IPS DF 6.9 (cell line): Measurements from ENCODE around the gene TEC.
"Not testable (repeated sequence)": the region's sequence is repeated elsewhere in the genome, so short reads cannot be mapped to it uniquely, and the experiment has no call there.

Experiments
- DNase-seq: peaks from one replicate; pipeline ENCODE4 v3.0.0-alpha.2; 2013; ENCODE audit warnings: low read depth, low spot score
- H3K27ac ChIP-seq: one replicate; pipeline ENCODE4 v1.5.1; 2013; ENCODE audit warnings: low read length, control low read depth
- H3K27me3 ChIP-seq: 2 replicates; pipeline ENCODE4 v1.6.1; 2013; ENCODE audit warnings: mild to moderate bottlenecking, low read length; ENCODE audit not compliant: control insufficient read depth, insufficient read depth
- H3K36me3 ChIP-seq: 2 replicates; pipeline ENCODE4 v1.6.1; 2013; ENCODE audit warnings: low read length; ENCODE audit not compliant: control insufficient read depth, insufficient read depth
- H3K4me1 ChIP-seq: 2 replicates; pipeline ENCODE4 v1.6.1; 2013; ENCODE audit warnings: low read length; ENCODE audit not compliant: control insufficient read depth, insufficient read depth
- H3K4me3 ChIP-seq: 2 replicates; pipeline ENCODE4 v1.5.1; 2013; ENCODE audit warnings: mild to moderate bottlenecking, low read length
- H3K9me3 ChIP-seq: 2 replicates; pipeline ENCODE4 v1.6.1; 2013; ENCODE audit warnings: low read length, inconsistent platforms; ENCODE audit not compliant: control insufficient read depth, insufficient read depth
- WGBS: extraction: QIAGEN DNeasy Blood & Tissue Kit; methylation state at CpG from one replicate; pipeline ENCODE4 v1.1.7; 2013; ENCODE audit warnings: mixed read lengths, missing lambda C conversion rate; ENCODE audit not compliant: insufficient read length, insufficient coverage; 5-methylcytosine and 5-hydroxymethylcytosine counted together

Gene TEC

DNA sequence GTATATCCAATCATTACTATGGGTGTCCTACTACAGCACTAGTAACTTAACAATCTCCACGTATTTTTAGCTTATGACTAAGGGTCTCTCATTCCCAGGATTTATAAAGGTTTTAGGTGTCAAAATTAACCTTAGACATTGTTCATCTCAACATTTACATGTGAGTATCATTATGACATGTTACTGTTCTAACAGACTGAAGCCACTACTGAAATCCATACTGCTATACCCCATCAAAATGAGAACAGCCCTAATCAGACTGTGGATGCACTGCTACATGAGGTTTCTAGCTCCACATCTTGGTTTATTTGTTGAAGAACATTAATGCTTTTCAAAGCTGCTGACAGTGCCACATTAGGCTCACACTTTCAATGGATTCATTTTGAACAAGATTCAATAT, 100.0 kb downstream of the TEC start:
- no peak overlapping the region for H3K27ac ChIP-seq
- no CpG with 5 or more reads among the region's 1 CpG for WGBS
- H3K27me3 ChIP-seq, result no peaks in the 10 kb centered on the region
- H3K4me1 ChIP-seq, result no peaks in the 10 kb centered on the region; the same call in 1 of the 2 replicates
- no peaks in the 10 kb centered on the region for H3K36me3 ChIP-seq
- DNase-seq, result no peak
- no peak overlapping the region for H3K4me3 ChIP-seq
- no peaks in the 10 kb centered on the region for H3K9me3 ChIP-seq

DNA sequence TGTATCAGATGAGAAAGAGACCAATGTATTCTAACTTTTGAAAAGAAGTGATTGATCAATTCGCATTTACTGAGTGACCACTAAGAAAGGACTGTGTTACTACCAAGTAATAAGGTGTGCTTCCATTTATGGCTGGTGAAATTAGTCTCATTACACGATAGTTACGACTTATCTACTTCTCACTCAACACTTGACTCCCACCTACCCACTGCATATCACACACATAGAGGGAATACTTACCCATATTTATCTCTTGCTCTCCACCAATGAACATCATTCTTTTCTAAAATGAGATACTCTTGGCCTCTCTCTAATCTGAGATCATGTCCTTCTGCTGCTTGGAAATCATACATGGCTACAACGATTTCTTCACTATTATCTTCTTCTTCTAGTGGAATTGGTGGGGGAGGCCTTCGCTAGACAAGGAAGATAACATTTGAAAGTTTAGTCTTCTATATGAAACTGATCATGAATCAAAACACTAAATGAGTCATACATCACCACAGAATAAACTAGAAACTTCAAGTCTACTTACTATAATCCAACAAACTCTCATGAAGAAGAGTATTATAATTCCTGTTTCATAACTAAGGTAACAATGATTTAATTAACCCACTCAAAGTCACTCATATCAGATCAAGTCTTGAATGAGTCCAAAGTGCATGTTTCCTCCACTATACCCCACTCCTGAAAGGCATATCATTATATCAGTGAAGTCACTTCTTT, 101.9 kb downstream of the TEC start:
- no peak overlapping the region for H3K27ac ChIP-seq
- no peaks in the 10 kb centered on the region for H3K27me3 ChIP-seq
- H3K36me3 ChIP-seq, result no peaks in the 10 kb centered on the region
- DNase-seq, result no peak
- no peaks in the 10 kb centered on the region for H3K9me3 ChIP-seq
- no peaks in the 10 kb centered on the region for H3K4me1 ChIP-seq
- H3K4me3 ChIP-seq, result no peak overlapping the region
- WGBS, result no CpG with 5 or more reads among the region's 5 CpGs

DNA sequence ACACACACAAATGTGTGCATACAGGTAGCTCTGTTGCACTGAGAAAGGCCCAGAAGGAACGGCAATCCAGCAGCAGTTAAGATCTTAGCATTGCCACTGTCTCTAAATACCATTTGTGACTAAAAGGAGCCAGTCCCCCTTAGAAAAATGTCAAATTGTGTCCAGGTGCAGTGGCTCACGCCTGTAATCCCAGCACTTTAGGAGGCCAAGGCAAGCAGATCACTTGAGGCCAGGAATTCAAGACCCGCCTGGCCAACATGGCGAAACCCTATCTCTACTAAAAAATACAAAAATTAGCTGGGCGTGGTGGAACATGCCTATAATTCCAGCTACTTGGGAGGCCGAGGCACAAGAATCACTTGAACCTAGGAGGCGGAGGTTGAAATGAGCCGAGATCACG, 105.1 kb downstream of the TEC start:
- not testable (repeated sequence) for H3K27me3 ChIP-seq, H3K9me3 ChIP-seq, H3K36me3 ChIP-seq, H3K27ac ChIP-seq, DNase-seq, H3K4me1 ChIP-seq, H3K4me3 ChIP-seq
- no CpG with 5 or more reads among the region's 9 CpGs for WGBS

- H3K36me3 ChIP-seq, result no peaks in the 10 kb centered on the region
- H3K4me3 ChIP-seq, result no peak overlapping the region
- no CpG with 5 or more reads among the region's 1 CpG for WGBS
- H3K4me1 ChIP-seq, result no peaks in the 10 kb centered on the region
- DNase-seq, result no peak
- H3K27me3 ChIP-seq, result no peaks in the 10 kb centered on the region
- H3K27ac ChIP-seq, result no peak overlapping the region
- no peaks in the 10 kb centered on the region for H3K9me3 ChIP-seq
Measured at GRCh38 chr4:48163746-48164145, 105.9 kb downstream of the TEC start.

DNA sequence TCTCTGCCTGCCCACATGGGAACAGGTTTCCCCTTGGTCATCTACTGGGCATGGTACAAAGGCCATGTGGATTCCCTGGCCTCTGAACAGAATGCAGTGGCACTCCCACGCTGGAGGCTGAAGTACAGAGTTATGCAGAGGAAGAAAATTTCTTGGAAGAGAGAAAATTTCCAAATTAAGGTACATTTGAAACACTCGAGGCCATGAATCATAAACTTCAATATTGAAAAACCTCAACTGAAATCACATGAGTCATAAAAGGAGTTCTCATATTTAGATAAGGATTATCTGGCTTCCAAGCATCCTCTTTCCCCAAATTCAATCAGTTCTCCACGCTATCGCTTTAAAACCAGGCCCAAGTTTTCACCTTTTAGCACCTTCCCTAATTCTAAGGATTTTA, 107.5 kb downstream of the TEC start:
- Histone ChIP-seq H3K9me3 (no peaks in the 10 kb centered on the region), H3K36me3 (no peaks in the 10 kb centered on the region), H3K4me3 (no peak overlapping the region), H3K4me1 (no peaks in the 10 kb centered on the region), H3K27ac (no peak overlapping the region), H3K27me3 (no peaks in the 10 kb centered on the region)
- no peak for DNase-seq
- WGBS, result no CpG with 5 or more reads among the region's 4 CpGs

DNA sequence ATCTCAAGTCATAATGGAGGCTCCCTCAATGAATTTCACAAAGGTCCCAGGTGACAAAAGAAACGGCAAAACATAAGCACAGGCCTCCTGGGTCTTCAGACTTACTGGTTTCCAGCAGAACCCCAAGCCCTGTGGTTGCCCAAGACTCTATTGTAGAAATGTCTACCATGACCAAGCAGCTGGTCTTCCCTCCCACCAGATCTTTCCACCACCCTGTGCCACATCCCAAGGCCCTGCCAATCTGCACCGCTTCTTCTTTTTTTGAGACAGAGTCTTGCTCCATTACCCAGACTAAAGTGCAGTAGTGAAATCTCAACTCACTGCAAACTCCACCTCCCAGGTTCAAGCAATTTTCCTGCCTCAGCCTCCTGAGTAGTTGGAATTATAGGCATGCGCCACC, 112.4 kb downstream of the TEC start:
- no CpG with 5 or more reads among the region's 3 CpGs for WGBS
- H3K4me3 ChIP-seq, result no peak overlapping the region
- DNase-seq, result no peak
- H3K27me3 ChIP-seq, result no peaks in the 10 kb centered on the region
- H3K4me1 ChIP-seq, result no peaks in the 10 kb centered on the region
- no peak overlapping the region for H3K27ac ChIP-seq
- peaks cover 2% of the 10 kb centered on the region; the same call in 1 of the 2 replicates for H3K9me3 ChIP-seq
- no peaks in the 10 kb centered on the region; the same call in 1 of the 2 replicates for H3K36me3 ChIP-seq

- H3K4me3 ChIP-seq, result no peak overlapping the region
- no peak for DNase-seq
- no peaks in the 10 kb centered on the region; the same call in 1 of the 2 replicates for H3K36me3 ChIP-seq
- no CpG with 5 or more reads among the region's 1 CpG for WGBS
- H3K9me3 ChIP-seq, result peaks cover 2% of the 10 kb centered on the region; the same call in 1 of the 2 replicates
- H3K27me3 ChIP-seq, result no peaks in the 10 kb centered on the region
- no peaks in the 10 kb centered on the region for H3K4me1 ChIP-seq
- H3K27ac ChIP-seq, result no peak overlapping the region
Measured at GRCh38 chr4:48156423-48156822, 113.2 kb downstream of the TEC start.

GRCh38 chr4:48153791-48154550, 115.7 kb downstream of the TEC start:
- no peak overlapping the region for H3K4me3 ChIP-seq
- no peaks in the 10 kb centered on the region; the same call in 1 of the 2 replicates for H3K36me3 ChIP-seq
- no peak overlapping the region for H3K27ac ChIP-seq
- no peak for DNase-seq
- H3K4me1 ChIP-seq, result peaks cover 2% of the 10 kb centered on the region; the same call in 1 of the 2 replicates
- WGBS, result no CpG with 5 or more reads among the region's 1 CpG
- no peaks in the 10 kb centered on the region for H3K27me3 ChIP-seq
- peaks cover 2% of the 10 kb centered on the region; the same call in 1 of the 2 replicates for H3K9me3 ChIP-seq

- Histone ChIP-seq H3K36me3 (no peaks in the 10 kb centered on the region; the same call in 1 of the 2 replicates), H3K27me3 (no peaks in the 10 kb centered on the region), H3K9me3 (peaks cover 2% of the 10 kb centered on the region; the same call in 1 of the 2 replicates), H3K27ac (no peak overlapping the region), H3K4me1 (peaks cover 2% of the 10 kb centered on the region; the same call in 1 of the 2 replicates), H3K4me3 (no peak overlapping the region)
- 100% methylated on average over 1 of the region's 5 CpGs for WGBS
- no peak for DNase-seq
Measured at GRCh38 chr4:48152259-48152658, 117.4 kb downstream of the TEC start.

GRCh38 chr4:48149827-48150370, 119.7 kb downstream of the TEC start:
- Histone ChIP-seq H3K4me1 (peaks cover 2% of the 10 kb centered on the region; the same call in 1 of the 2 replicates), H3K4me3 (no peak overlapping the region), H3K9me3 (no peaks in the 10 kb centered on the region; the same call in 1 of the 2 replicates), H3K36me3 (no peaks in the 10 kb centered on the region; the same call in 1 of the 2 replicates), H3K27ac (no peak overlapping the region), H3K27me3 (no peaks in the 10 kb centered on the region)
- DNase-seq, result no peak
- WGBS, result no CpG with 5 or more reads among the region's 3 CpGs
